VCaP (cell line): ENCODE data around the gene KISS1R.

ENCODE experiments used
- H3K27ac ChIP-seq: fragments of 450-650 bp; 2 replicates; pipeline ENCODE4 v1.5.1; 2017
- TF ChIP-seq, protein P1 (sequence below): fragments of 450-650 bp; conservative IDR thresholded peaks from 2 replicates; pipeline ENCODE4 v1.5.1; 2017; ENCODE audit warnings: mild to moderate bottlenecking, moderate library complexity

Gene KISS1R

DNA sequence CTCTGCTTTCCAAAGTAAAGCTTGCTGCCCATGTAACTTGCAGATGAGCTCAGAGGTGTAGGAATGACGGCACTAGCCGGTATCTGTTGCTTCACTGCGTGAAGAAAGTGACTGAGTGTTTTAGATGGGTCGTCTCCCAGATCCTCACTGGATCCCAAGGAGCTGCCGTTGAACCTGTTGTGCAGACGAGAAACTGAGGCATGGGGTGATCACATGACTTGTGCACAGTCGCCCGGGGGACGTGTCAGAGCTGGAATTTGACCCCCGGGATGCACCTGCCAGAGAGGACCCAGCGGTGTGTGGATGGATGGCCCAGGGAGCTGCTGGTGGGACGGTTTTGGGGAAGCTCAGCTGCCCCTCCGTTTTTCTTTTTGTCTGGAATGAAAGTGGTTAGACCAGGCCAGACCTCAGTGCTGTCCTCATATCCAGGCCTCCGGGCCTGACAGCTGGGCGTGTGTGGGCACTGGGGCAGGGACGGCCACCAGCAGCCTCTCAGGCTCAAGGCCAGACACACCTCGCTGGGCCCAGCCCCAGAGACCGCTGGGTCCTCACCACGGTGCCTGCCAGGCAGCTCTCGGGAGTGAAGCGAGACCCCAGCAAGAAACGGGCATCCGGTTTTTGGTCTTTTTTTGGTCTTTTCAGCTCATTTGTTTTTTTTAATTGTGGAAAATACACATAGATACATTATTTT is 21.2 kb downstream of the KISS1R start:
- H3K27ac ChIP-seq: no peak overlapping the region
- TF ChIP-seq, protein P1, sequence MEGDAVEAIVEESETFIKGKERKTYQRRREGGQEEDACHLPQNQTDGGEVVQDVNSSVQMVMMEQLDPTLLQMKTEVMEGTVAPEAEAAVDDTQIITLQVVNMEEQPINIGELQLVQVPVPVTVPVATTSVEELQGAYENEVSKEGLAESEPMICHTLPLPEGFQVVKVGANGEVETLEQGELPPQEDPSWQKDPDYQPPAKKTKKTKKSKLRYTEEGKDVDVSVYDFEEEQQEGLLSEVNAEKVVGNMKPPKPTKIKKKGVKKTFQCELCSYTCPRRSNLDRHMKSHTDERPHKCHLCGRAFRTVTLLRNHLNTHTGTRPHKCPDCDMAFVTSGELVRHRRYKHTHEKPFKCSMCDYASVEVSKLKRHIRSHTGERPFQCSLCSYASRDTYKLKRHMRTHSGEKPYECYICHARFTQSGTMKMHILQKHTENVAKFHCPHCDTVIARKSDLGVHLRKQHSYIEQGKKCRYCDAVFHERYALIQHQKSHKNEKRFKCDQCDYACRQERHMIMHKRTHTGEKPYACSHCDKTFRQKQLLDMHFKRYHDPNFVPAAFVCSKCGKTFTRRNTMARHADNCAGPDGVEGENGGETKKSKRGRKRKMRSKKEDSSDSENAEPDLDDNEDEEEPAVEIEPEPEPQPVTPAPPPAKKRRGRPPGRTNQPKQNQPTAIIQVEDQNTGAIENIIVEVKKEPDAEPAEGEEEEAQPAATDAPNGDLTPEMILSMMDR: no peak

DNA sequence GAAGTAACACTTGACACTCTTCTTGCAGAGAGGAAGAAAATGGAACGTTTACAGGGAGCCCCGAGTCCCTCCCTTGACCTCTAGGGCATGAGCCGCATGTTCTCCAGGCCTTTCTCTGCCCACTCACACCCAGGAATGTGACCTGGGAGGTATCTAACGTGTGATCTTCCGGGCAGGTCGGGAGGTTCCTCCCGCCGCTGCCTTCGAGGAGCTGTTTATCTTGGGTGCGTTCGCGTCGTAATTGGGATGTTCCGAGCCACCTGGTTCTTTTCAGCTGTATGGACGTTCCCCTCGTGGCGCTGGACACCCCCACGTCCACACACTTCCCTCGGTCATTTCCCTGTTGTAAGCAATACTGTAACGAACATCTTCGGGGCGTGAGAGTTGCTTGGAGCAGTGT is 22.3 kb downstream of the KISS1R start:
- TF ChIP-seq, protein P1: no peak
- peak overlapping the region; percentile 92 for H3K27ac ChIP-seq

DNA sequence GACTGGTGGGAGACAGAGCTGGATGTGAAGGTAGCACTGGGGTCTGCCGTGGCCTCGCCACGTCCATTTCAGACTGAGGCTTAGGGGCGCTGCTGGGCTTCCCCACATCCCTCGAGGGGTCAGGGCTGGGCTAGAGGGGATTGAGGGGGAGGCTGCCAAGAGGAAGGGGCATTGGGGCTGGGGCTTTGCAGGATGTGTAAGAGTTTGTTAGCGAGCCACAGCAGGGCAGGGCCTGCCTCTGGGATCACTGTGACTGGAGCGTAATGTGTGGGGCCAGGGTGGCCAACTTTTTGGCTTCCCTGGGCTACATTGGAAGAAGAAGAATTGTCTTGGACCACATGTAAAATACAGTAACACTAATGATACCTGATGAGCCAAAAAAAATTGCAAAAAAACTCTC is 22.8 kb downstream of the KISS1R start:
- TF ChIP-seq, protein P1: no peak
- peak overlapping the region; percentile 92 for H3K27ac ChIP-seq

DNA sequence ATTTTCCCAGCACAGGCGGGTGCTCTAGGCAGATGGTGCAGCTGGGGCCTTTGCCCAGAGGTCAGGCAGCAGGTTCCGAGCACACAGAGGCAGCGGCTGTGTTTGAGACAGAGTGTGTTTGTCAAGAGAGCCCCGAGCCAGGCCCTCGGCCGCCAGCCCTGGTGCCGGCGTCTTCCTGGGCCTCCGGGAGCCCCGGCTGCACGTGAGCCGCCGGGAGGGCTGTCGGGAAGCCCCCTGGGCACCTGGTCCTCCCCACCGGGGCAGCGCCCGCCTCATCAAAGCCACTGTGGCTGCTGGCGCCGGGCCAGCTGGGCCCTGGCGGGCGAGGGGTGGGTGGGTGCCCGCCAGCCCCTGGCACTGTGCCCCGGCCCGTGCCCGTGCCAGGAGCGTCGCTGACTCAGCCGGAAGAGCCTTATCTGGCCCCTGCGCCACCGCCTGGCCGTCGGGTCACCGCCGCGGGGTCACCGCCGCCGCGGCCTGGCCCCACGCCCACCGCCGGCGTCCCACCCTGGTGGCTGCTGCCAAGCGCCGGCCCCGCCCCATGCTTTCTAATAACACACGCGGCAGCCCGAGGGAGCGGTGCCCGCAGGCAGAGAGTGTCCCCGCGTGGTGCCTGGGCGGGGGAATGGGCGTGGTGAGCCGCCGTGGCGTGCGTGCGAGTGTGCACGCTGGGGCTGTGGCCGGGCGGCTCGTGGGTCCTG is 23.6 kb downstream of the KISS1R start:
- TF ChIP-seq, protein P1: peak; percentile 22; the same call in 1 of the 2 replicates
- H3K27ac ChIP-seq: peak overlapping the region; percentile 92

DNA sequence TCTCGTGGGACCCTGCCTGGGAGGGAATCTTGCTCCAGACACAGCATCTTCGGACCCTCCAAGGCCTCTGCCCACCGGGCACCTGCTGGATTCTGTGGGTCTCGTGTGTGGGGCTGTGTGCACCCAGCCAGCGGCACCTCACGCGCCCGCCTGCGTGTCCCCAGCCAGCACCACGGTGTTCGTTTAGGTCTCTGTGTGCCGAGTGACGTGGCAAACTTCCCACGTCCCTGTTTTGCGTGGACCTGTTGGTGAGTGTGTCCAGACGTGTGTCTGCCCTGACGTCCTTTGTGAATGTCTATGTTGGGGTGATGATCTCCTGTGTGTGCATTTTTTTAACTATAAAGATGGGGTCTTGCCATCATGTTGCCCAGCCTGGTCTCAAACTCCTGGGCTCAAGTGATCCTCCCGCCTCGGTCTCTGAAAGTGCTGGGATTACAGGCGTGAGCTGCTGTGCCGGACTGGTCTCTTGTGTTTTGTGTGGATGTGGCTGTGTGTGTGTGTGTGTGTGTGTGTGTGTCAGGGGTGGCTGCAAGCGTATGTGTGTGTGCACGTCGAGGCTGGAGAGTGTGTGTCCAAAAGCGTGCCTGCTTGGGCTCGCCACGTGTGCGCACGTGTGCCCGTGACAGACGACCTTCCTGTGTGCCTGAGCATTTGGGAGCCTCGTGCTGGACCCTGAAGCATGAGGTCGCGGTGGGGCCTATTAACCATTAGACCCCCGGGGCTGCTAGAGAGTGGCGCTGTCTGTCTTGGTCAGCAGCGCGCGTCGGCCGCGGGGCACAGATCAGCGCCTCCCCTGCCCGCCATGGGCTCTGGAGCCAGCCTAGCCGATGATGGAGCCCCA is 24.4 kb downstream of the KISS1R start:
- H3K27ac ChIP-seq: peak overlapping the region; percentile 92
- TF ChIP-seq, protein P1: no peak

DNA sequence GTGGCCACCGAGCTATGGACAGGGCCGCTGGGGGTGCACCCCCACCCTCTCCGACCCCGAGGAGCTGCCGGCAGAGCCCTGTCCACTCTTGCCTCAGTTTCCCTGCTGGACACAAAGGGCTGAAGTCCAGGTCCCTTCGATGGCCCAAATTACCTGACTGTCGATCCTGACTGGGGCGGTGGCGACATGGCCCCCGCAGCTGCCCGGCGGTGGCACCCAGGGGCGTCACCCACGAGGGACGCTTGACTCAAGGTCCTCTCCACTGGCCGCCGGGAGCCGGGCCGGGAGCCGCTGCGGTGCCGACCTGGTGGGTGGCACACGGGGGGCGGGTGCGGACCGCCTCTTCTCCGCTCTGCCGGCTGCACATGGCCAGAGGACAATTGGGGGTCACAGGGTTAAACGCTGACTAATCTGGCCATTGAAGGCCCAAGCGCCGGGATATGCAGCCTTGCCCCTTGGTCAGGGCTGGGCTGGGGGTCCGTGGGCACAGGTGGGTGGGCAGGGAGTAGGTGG is 25.1 kb downstream of the KISS1R start:
- TF ChIP-seq, protein P1: no peak

More for the DNA sequence above, 25.1 kb downstream of the KISS1R start:
- peak overlapping the region; percentile 92 for H3K27ac ChIP-seq
